ENCODE measurements around the gene AGXT.

Gene AGXT

GRCh38 chr2:240927390-240927781, 58.8 kb downstream of the AGXT start:
- DNase-seq (ENCODE audit: low read depth in 2 of 2) = no peak

DNA sequence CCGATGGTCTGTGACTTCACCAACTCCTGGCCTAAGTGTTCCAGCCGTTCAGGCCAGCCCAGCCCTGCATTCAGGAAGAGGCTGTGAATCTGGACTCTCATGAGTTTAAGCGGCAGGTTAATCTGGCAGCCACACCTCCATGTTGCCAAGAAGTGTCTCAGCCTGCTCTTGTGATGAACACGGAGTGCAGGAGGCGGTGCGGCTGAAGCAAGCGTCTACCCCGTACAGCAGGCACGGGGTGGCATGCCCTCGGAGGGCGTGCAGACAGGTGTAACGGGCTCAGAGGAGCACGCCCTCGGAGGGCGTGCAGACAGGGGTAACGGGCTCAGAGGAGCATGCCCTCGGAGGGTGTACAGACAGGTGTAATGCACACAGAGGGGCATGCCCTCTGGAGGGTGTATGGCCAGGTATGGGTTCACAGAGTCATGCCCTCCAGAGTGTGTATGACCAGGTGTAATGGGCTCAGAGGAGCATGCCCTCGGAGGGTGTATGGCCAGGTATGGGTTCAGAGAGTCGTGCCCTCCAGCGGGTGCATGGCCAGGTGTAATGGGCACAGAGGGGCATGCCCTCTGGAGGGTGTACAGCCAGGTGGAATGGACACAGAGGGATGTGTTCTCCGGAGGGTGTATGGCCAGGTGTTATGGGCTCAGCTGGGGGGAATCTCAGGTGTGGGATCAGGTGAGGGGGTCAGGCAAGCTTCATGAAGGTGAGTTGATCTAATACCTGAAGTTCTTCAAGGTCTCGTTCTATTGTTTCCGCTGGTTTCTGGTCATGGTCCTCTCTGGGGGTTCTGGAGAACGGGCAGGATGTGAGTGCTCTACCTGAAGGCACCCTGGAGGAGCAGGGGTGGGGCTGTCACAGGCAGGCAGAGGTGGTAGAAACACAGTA, 60.1 kb downstream of the AGXT start:
- DNase-seq (ENCODE audit: low read depth in 2 of 2) = no peak

- DNase-seq (ENCODE audit: low read depth in 2 of 2) = no peak
Measured at GRCh38 chr2:240929364-240930095, 60.9 kb downstream of the AGXT start.
